SK-N-MC (cell line): ENCODE results near the gene NMNAT2.

ENCODE experiments used
- EZH2 ChIP-seq: fragments of 200-600 bp; sonication (generic); IDR thresholded peaks from one replicate; pipeline ENCODE4 v1.6.1; 2017; ENCODE audit warnings: antibody characterized with exemption
- POLR2AphosphoS5 ChIP-seq: IDR thresholded peaks from 2 replicates; pipeline ENCODE4 v1.6.1; 2012; ENCODE audit warnings: mild to moderate bottlenecking, low read depth, low read length, borderline replicate concordance

DNA sequence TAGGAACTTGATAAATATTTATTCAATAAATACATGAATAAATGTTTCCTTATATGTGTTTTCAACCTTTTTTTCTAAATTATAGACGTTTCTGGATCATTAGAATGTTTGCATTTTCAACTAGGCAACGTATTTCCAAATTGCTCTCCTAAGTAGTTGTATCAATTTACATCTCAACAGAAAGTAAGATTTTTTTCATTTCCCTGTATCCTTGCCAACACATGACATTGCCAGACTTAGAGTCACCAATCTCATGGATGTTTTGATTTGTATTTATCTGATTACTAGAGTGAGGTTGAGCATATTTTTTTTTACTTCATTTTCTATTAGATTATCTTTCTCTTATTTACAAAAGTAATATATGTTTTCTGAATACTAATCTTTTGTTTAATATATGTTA, 31.9 kb upstream of the NMNAT2 start:
- TF ChIP-seq EZH2 (no peak), POLR2AphosphoS5 (no peak)
